ENCODE measurements around the gene TM7SF2. TPM values are rescaled to one million over a fixed set of nuclear protein-coding genes. Genes with fewer than 3 reads are reported as not detected.
"Not testable (repeated sequence)": the region's sequence is repeated elsewhere in the genome, so short reads cannot be mapped to it uniquely, and the experiment has no call there.

TM7SF2 gene
- total RNA-seq, 2 donors from 2014 or later: 20.5 to 24.3 TPM

GRCh38 chr11:65118097-65118837 lies 6.6 kb downstream of the TM7SF2 start:
- Mint-ChIP-seq H3K36me3 (peaks cover 25 to 32% of the 10 kb centered on the region in 2 donors), H3K27ac (peak overlapping the region; percentile 94 to 99), H3K9me3 (no peaks in the 10 kb centered on the region)
- ATAC-seq (no peak), DNase-seq (ENCODE audit: low spot score in 2 of 2) (peak in 1 of 2 donors; percentile 65)

- not testable (repeated sequence) for H3K9me3 Mint-ChIP-seq, ATAC-seq
- H3K27ac Mint-ChIP-seq: peak overlapping the region; percentile 90 to 99
- peaks cover 26 to 33% of the 10 kb centered on the region in 2 donors for H3K36me3 Mint-ChIP-seq
- peak in 1 of 2 donors; percentile 39 for DNase-seq (ENCODE audit: low spot score in 2 of 2)
Observed at GRCh38 chr11:65118891-65119669, 7.4 kb downstream of the TM7SF2 start.

- H3K9me3 Mint-ChIP-seq: no peaks in the 10 kb centered on the region
- H3K27ac Mint-ChIP-seq: peak overlapping the region; percentile 2 to 99
- no peak for DNase-seq (ENCODE audit: low spot score in 2 of 2)
- no peak for ATAC-seq
- peaks cover 31 to 38% of the 10 kb centered on the region in 2 donors for H3K36me3 Mint-ChIP-seq
Observed at GRCh38 chr11:65119670-65119995, 8.0 kb downstream of the TM7SF2 start.

GRCh38 chr11:65120831-65121230 lies 9.2 kb downstream of the TM7SF2 start:
- no peak for DNase-seq (ENCODE audit: low spot score in 2 of 2)
- ATAC-seq: no peak
- Mint-ChIP-seq H3K9me3 (no peaks in the 10 kb centered on the region), H3K36me3 (peaks cover 31 to 38% of the 10 kb centered on the region in 2 donors), H3K27ac (peak overlapping the region; percentile 99 to 100)

- ATAC-seq (no peak), DNase-seq (ENCODE audit: low spot score in 2 of 2) (peak in 1 of 2 donors; percentile 36)
- Mint-ChIP-seq H3K36me3 (peaks cover 31 to 38% of the 10 kb centered on the region in 2 donors), H3K27ac (peak overlapping the region; percentile 99 to 100), H3K9me3 (no peaks in the 10 kb centered on the region)
Observed at GRCh38 chr11:65121447-65121864, 9.8 kb downstream of the TM7SF2 start.

- DNase-seq (ENCODE audit: low spot score in 2 of 2) (peak; percentile 98), ATAC-seq (peak; percentile 88 to 89)
- H3K9me3 Mint-ChIP-seq: no peaks in the 10 kb centered on the region
- H3K27ac Mint-ChIP-seq: peak within 1 kb of the TSS; percentile 99 to 100
- H3K36me3 Mint-ChIP-seq: peaks cover 31 to 34% of the 10 kb centered on the region in 2 donors
Observed at GRCh38 chr11:65121865-65122696, 10.4 kb downstream of the TM7SF2 start, which contains the start of the genes FAU and MRPL49. FAU (minus strand) TSS chr11:65122134; CDS start chr11:65121813, 321 bp downstream. MRPL49 (plus strand) TSS chr11:65122321; CDS start chr11:65122347, 26 bp downstream.

- DNase-seq (ENCODE audit: low spot score in 2 of 2): peak in 1 of 2 donors; percentile 46
- ATAC-seq: no peak
- H3K9me3 Mint-ChIP-seq: no peaks in the 10 kb centered on the region
- H3K36me3 Mint-ChIP-seq: peaks cover 31 to 34% of the 10 kb centered on the region in 2 donors
- peak overlapping the region; percentile 24 to 77 for H3K27ac Mint-ChIP-seq
Observed at GRCh38 chr11:65124480-65125196, 13.0 kb downstream of the TM7SF2 start.

DNA sequence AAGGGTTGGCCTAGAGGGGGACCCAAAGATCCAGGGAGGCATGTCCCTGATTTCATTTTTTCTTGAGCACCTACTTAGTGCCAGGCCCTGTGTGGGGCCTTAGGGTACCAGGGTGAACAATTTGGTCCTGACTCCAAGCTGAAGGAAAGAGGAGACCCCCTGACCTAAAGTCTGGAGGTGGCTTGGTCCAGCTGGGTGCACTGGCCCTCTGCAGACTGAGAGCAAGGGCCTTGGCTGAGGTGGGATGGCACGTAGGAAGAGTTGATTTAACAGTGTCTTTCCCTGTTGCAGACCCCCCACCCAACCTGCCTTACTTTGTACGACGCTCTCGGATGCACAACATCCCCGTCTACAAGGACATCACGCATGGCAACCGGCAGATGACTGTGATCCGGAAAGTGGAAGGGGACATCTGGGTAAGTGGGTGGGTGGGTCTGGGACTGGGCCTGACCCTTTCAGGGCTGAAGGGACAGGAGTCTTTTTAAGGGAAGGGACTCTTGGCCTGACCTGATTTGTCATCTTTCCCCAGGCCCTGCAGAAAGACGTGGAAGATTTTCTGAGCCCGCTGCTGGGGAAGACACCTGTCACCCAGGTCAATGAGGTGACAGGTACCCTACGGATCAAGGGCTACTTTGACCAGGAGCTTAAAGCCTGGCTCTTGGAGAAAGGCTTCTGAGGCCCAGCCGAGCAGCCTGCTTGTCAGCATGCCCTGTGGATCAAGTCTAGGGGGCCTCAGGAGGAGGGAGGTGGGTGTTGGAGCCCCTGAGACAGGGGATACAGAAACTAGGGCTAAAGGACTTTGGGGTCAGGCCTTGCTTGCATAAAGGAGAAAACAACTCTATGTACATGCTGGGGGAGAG lies 13.8 kb downstream of the TM7SF2 start:
- DNase-seq (ENCODE audit: low spot score in 2 of 2) (peak in 1 of 2 donors; percentile 50), ATAC-seq (no peak)
- Mint-ChIP-seq H3K27ac (no peak overlapping the region), H3K36me3 (peaks cover 27% of the 10 kb centered on the region in 2 donors), H3K9me3 (no peaks in the 10 kb centered on the region)

GRCh38 chr11:65126624-65127274 lies 15.1 kb downstream of the TM7SF2 start:
- Mint-ChIP-seq H3K9me3 (no peaks in the 10 kb centered on the region), H3K27ac (no peak overlapping the region), H3K36me3 (peaks cover 13 to 14% of the 10 kb centered on the region in 2 donors)
- ATAC-seq: no peak
- peak in 1 of 2 donors; percentile 50 for DNase-seq (ENCODE audit: low spot score in 2 of 2)

DNA sequence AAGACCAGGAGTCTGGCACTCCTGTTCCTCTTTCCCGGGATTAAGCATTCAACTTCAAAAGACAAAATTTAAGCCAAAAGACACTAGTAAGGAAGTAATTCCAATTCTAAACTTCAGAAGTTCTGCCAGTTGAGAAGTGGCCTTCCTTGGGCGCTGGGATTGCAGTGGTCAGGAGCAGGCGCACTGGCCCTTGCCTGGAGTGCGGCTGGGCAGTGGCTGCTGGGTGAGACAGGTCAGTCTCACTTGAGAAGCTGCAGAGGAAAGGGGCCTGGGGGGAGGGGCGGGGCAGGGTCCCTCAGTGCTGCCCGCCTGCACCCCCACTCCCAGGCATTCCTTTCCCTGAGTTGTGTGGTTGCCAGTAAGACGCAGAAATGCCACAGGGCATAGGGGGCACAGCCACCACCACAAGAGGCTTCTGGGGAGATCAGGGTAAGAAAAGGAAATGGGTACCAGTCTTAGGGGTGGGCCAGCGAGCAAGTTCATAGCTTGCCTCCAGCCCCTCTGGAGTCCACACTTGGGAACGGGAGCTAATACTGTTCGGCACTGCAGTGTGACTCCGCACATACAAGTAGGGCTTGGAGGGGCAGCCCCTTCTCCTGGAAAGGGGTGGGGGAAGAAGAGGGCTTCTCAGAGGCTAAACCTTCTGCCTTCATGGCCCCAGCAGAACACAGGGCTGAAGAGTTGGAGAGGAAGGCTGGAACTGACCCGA lies 16.0 kb downstream of the TM7SF2 start:
- peak in 1 of 2 donors; percentile 33 for DNase-seq (ENCODE audit: low spot score in 2 of 2)
- no peaks in the 10 kb centered on the region for H3K9me3 Mint-ChIP-seq
- peaks cover 6% of the 10 kb centered on the region in 2 donors for H3K36me3 Mint-ChIP-seq
- no peak for ATAC-seq
- H3K27ac Mint-ChIP-seq: peak overlapping the region; percentile 29 to 41

GRCh38 chr11:65128182-65129145 lies 16.8 kb downstream of the TM7SF2 start:
- DNase-seq (ENCODE audit: low spot score in 2 of 2) (peak in 1 of 2 donors; percentile 49), ATAC-seq (no peak)
- no peaks in the 10 kb centered on the region for H3K9me3 Mint-ChIP-seq
- H3K36me3 Mint-ChIP-seq: peaks cover 8 to 9% of the 10 kb centered on the region in 2 donors
- peak overlapping the region; percentile 37 to 41 for H3K27ac Mint-ChIP-seq

GRCh38 chr11:65129649-65130441 lies 18.2 kb downstream of the TM7SF2 start:
- no peaks in the 10 kb centered on the region for H3K9me3 Mint-ChIP-seq
- no peak for ATAC-seq
- H3K27ac Mint-ChIP-seq: no peak overlapping the region
- H3K36me3 Mint-ChIP-seq: peaks cover 9 to 10% of the 10 kb centered on the region in 2 donors
- DNase-seq (ENCODE audit: low spot score in 2 of 2): peak in 1 of 2 donors; percentile 51

Measured in activated naive CD4-positive, alpha-beta T cell treated with anti-CD3 and anti-CD28 coated beads, Interleukin-2, amount 50 U/mL, for 72 hours (primary cell).